DOHH2 (cell line): Measurements from ENCODE around the gene FAM221A.

Experiments
- CTCF ChIP-seq: fragments of 200-600 bp; sonication (generic); IDR thresholded peaks from one replicate; pipeline ENCODE4 v1.5.1; 2014; ENCODE audit warnings: antibody characterized with exemption, mild to moderate bottlenecking, low read depth, low read length; ENCODE audit not compliant: poor library complexity, severe bottlenecking
- EZH2phosphoT487 ChIP-seq: fragments of 200-600 bp; sonication (generic); IDR thresholded peaks from 2 replicates; pipeline ENCODE4 v1.6.1; 2017; ENCODE audit warnings: borderline replicate concordance, mild to moderate bottlenecking, antibody characterized with exemption, low read length, moderate library complexity, mixed read lengths

- TF ChIP-seq CTCF: no peak
- no peak for TF ChIP-seq EZH2phosphoT487
Observed at GRCh38 chr7:23715099-23715498, 35.1 kb downstream of the FAM221A start.
